Neural progenitor cell (in vitro differentiated cells): Measurements from ENCODE around the gene RANBP1. TPM values are rescaled to one million over a fixed set of nuclear protein-coding genes. Genes with fewer than 3 reads are reported as not detected.
A peak's percentile ranks its signal among the peaks of the same experiment; 100 is the strongest.

Experiments used
- DNase-seq: peaks from one replicate; pipeline ENCODE4 v3.0.0-alpha.2; 2016; ENCODE audit warnings: low spot score
- H2AFZ ChIP-seq: fragments of 200-600 bp; sonication (generic); replicated peaks from 2 replicates; pipeline ENCODE4 v1.6.1; 2016; ENCODE audit warnings: antibody characterized with exemption
- H3F3A ChIP-seq: fragments of 200-600 bp; sonication (generic); 2 replicates; pipeline ENCODE4 v1.6.1; 2016; ENCODE audit warnings: antibody characterized with exemption, low read depth
- H3K27ac ChIP-seq: fragments of 200-600 bp; sonication (generic); 2 replicates; pipeline ENCODE4 v1.5.1; 2016; ENCODE audit warnings: mild to moderate bottlenecking
- H3K27me3 ChIP-seq: fragments of 200-600 bp; sonication (generic); 2 replicates; pipeline ENCODE4 v1.6.1; 2016; ENCODE audit warnings: mild to moderate bottlenecking, moderate library complexity
- H3K36me3 ChIP-seq: fragments of 200-600 bp; sonication (generic); 2 replicates; pipeline ENCODE4 v1.5.1; 2016
- H3K4me1 ChIP-seq: fragments of 200-600 bp; sonication (generic); 2 replicates; pipeline ENCODE4 v1.6.1; 2016; ENCODE audit warnings: mixed run types
- H3K4me2 ChIP-seq: fragments of 200-600 bp; sonication (generic); 2 replicates; pipeline ENCODE4 v1.6.1; 2016
- H3K4me3 ChIP-seq: fragments of 200-600 bp; sonication (generic); 2 replicates; pipeline ENCODE4 v1.5.1; 2016
- H3K79me2 ChIP-seq: fragments of 200-600 bp; sonication (generic); 2 replicates; pipeline ENCODE4 v1.6.1; 2016; ENCODE audit warnings: low read depth
- H3K9ac ChIP-seq: fragments of 200-600 bp; sonication (generic); 2 replicates; pipeline ENCODE4 v1.6.1; 2016
- H3K9me3 ChIP-seq: fragments of 200-600 bp; sonication (generic); 2 replicates; pipeline ENCODE4 v1.5.1; 2016; ENCODE audit warnings: low read depth
- H4K20me1 ChIP-seq: fragments of 200-600 bp; sonication (generic); 2 replicates; pipeline ENCODE4 v1.6.1; 2016; ENCODE audit warnings: low read depth
- H3K27ac Mint-ChIP-seq: 3 replicates; pipeline ENCODE4 v1.8.0; 2021; ENCODE audit warnings: mixed read lengths
- H3K27me3 Mint-ChIP-seq: 2 replicates; pipeline ENCODE4 v1.8.0; 2022; ENCODE audit warnings: low read depth, mild to moderate bottlenecking, inconsistent platforms, moderate library complexity, mixed read lengths; ENCODE audit not compliant: insufficient read depth
- H3K36me3 Mint-ChIP-seq: 3 replicates; pipeline ENCODE4 v1.8.0; 2021; ENCODE audit warnings: mixed read lengths
- H3K4me1 Mint-ChIP-seq: 3 replicates; pipeline ENCODE4 v1.8.0; 2021; ENCODE audit warnings: mixed read lengths
- H3K4me3 Mint-ChIP-seq: 3 replicates; pipeline ENCODE4 v1.8.0; 2021; ENCODE audit warnings: mild to moderate bottlenecking, moderate library complexity, mixed read lengths
- H3K9me3 Mint-ChIP-seq: 3 replicates; pipeline ENCODE4 v1.8.0; 2020; ENCODE audit warnings: mixed read lengths
- EZH2 ChIP-seq: fragments of 200-600 bp; sonication (generic); IDR thresholded peaks from 2 replicates; pipeline ENCODE4 v1.6.1; 2017; ENCODE audit warnings: antibody characterized with exemption, mild to moderate bottlenecking, moderate library complexity
- EZH2phosphoT487 ChIP-seq: fragments of 200-600 bp; sonication (generic); IDR thresholded peaks from 2 replicates; pipeline ENCODE4 v1.6.1; 2017; ENCODE audit warnings: antibody characterized with exemption
- total RNA-seq: library from RNA; depleted of rRNA; stranded (reverse); fragments of >200 nt; gene quantifications from 2 replicates; pipeline ENCODE4 v1.2.3, GENCODE V29; 2015; ENCODE audit warnings: low replicate concordance
- TF ChIP-seq, protein P1 (sequence below): fragments of 200-600 bp; sonication (generic); IDR thresholded peaks from 2 replicates; pipeline ENCODE4 v1.5.1; 2017; ENCODE audit warnings: antibody characterized with exemption, mild to moderate bottlenecking

RANBP1 gene
- total RNA-seq, 1 donor from 2014 or later = 918 TPM

DNA sequence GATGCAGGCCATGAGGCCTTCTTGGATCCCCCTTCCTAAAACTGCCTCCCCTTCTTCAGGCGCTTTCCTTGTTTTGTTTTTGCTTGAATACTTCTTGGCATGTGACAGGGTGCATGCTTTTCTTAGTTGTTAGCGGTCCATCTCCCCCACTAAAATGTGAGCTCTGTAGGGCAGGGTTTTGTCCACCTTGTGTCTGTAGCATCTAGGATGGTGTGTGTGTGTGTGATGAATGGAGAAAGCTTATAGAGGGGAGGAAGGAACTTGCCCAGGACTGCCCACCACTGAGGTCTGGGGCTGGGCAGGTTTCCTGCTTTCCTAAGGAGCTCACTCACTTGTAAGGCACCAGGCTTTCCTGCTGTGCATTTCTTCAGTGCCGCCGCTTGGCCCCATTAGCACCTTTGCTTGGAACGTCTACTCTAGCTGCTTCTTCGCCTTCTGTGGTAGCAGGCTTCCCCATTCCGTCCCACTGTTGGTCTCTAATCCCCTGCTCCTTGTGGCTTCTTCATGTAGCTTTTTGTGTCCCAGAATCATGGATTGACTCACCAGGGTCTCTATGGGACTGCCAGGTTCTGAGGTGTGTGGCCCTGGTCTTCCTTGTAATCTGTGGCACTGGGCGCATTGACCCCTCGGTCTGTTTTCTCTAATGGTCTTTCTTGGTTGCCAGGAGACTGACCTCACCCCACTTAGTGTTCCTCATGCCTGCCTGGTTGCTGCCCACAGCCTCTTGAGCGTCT lies 32.6 kb upstream of the RANBP1 start:
- H3K9me3 Mint-ChIP-seq = no peaks in the 10 kb centered on the region
- Histone ChIP-seq H3K36me3 (no peaks in the 10 kb centered on the region), H3K27me3 (no peaks in the 10 kb centered on the region), H3K9me3 (no peaks in the 10 kb centered on the region), H3K9ac (peak overlapping the region; percentile 34), H3F3A (peaks cover 56% of the 10 kb centered on the region), H2AFZ (no peak overlapping the region), H3K27ac (peak overlapping the region; percentile 72), H4K20me1 (peaks cover 74% of the 10 kb centered on the region), H3K4me3 (no peak overlapping the region), H3K4me1 (peaks cover 31% of the 10 kb centered on the region), H3K4me2 (peak overlapping the region; percentile 95), H3K79me2 (peaks cover 81% of the 10 kb centered on the region)
- H3K27me3 Mint-ChIP-seq = no peaks in the 10 kb centered on the region
- H3K27ac Mint-ChIP-seq = peak overlapping the region; percentile 55
- peaks cover 26% of the 10 kb centered on the region for H3K36me3 Mint-ChIP-seq
- TF ChIP-seq, protein P1, sequence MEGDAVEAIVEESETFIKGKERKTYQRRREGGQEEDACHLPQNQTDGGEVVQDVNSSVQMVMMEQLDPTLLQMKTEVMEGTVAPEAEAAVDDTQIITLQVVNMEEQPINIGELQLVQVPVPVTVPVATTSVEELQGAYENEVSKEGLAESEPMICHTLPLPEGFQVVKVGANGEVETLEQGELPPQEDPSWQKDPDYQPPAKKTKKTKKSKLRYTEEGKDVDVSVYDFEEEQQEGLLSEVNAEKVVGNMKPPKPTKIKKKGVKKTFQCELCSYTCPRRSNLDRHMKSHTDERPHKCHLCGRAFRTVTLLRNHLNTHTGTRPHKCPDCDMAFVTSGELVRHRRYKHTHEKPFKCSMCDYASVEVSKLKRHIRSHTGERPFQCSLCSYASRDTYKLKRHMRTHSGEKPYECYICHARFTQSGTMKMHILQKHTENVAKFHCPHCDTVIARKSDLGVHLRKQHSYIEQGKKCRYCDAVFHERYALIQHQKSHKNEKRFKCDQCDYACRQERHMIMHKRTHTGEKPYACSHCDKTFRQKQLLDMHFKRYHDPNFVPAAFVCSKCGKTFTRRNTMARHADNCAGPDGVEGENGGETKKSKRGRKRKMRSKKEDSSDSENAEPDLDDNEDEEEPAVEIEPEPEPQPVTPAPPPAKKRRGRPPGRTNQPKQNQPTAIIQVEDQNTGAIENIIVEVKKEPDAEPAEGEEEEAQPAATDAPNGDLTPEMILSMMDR = no peak
- no peak for TF ChIP-seq EZH2phosphoT487
- TF ChIP-seq EZH2 = no peak
- peak overlapping the region; percentile 58 for H3K4me3 Mint-ChIP-seq
- peaks cover 48% of the 10 kb centered on the region for H3K4me1 Mint-ChIP-seq
- no peak for DNase-seq

DNA sequence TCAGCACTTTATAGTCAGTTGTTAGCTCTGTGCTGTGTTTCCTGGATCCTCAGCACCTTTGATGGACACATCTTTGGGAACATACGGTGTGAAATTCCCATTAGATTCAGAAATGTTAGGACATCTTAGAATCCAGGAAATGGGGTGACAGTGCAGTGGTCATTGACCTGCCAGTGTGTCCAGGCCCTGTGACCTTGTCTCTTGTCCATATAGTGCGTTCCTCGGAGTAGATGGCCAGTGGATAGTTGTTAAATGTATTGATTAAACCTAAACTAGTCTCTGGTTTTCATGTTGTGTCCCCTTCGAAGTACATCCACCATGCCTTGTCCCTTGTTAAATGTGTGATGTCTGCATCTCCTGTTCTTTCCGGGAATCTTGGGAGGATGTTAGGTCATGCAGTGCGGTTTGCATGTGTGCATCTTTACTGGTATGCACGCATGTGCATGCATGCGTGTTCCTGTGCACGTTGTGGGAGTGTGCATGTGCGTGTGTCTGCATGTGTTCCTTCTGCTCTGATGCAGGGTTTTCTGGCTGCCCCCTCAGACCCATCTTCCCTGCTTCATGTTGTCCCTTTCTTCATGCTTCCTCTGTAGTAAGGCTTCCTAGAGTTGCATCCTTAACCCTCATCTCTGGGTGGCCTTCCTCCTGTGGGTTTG lies 31.9 kb upstream of the RANBP1 start:
- Histone ChIP-seq H3K4me1 (peaks cover 31% of the 10 kb centered on the region), H3K27ac (peak overlapping the region; percentile 52), H3K9ac (no peak overlapping the region), H3K9me3 (no peaks in the 10 kb centered on the region), H3F3A (peaks cover 51% of the 10 kb centered on the region), H3K36me3 (no peaks in the 10 kb centered on the region), H2AFZ (no peak overlapping the region), H4K20me1 (peaks cover 81% of the 10 kb centered on the region), H3K27me3 (no peaks in the 10 kb centered on the region), H3K4me2 (peak overlapping the region; percentile 95), H3K4me3 (no peak overlapping the region), H3K79me2 (peaks cover 88% of the 10 kb centered on the region)
- Mint-ChIP-seq H3K27ac (peak overlapping the region; percentile 55), H3K27me3 (no peaks in the 10 kb centered on the region), H3K4me1 (peaks cover 48% of the 10 kb centered on the region), H3K4me3 (peak overlapping the region; percentile 58), H3K9me3 (no peaks in the 10 kb centered on the region), H3K36me3 (peaks cover 30% of the 10 kb centered on the region)
- TF ChIP-seq, protein P1 = no peak
- TF ChIP-seq EZH2phosphoT487 = no peak
- no peak for TF ChIP-seq EZH2
- no peak for DNase-seq

DNA sequence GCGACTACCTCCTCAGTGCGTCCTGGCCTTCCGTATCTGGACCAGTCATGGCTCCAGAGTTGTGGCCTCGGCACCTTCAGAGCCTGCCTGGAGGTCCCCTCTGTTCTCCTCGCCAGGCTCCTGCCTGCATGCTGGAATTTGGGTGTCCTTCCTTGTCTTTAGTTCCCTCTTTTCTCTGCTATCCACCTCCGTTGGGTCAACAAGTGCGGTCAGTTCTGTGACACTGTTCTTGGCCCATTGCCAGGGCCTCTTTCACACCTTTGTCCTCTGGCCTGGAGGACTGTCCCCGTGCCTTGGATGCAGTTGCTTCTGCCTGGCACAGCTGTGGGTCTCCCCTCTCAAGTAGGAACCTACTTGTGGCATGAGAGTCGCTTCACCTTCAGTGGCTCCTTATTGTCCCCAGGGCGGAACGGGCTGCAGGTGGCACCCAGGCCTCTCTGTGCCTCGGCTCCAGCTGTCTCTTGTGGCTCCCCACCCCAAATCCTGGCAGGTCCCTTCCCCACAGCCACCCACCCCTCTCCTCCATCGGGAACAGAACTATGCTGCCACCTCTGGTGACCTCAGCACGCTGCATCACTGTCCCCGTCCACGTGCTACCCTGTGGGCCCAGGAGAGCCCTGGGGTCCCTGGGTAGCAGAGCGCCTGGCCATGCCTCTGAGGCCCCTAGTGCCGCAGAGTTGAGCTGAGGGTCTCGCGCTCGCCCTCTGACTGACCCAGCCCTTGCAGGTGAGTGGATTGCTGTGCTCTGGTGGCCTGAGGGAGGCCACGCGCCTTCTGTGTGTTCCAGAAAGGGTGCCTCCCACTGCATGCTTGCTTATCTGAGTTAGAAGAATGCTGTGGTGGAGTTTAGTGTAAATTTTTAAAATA lies 31.1 kb upstream of the RANBP1 start:
- no peaks in the 10 kb centered on the region for H3K27me3 ChIP-seq
- peaks cover 95% of the 10 kb centered on the region for H3K79me2 ChIP-seq
- H3K4me1 ChIP-seq = peaks cover 27% of the 10 kb centered on the region
- no peak overlapping the region for H3K4me3 Mint-ChIP-seq
- H3K9me3 Mint-ChIP-seq = no peaks in the 10 kb centered on the region
- H3K4me1 Mint-ChIP-seq = peaks cover 44% of the 10 kb centered on the region
- H3K4me3 ChIP-seq = no peak overlapping the region
- H3K36me3 Mint-ChIP-seq = peaks cover 37% of the 10 kb centered on the region
- no peaks in the 10 kb centered on the region for H3K27me3 Mint-ChIP-seq
- H3F3A ChIP-seq = peaks cover 43% of the 10 kb centered on the region
- no peak overlapping the region for H3K9ac ChIP-seq
- H3K27ac Mint-ChIP-seq = peak overlapping the region; percentile 50
- TF ChIP-seq EZH2phosphoT487 = no peak
- TF ChIP-seq, protein P1 = peak; percentile 67
- no peaks in the 10 kb centered on the region for H3K9me3 ChIP-seq
- no peaks in the 10 kb centered on the region for H3K36me3 ChIP-seq
- peak overlapping the region; percentile 52 for H3K27ac ChIP-seq
- DNase-seq = peak; percentile 79
- no peak overlapping the region for H2AFZ ChIP-seq
- peak overlapping the region; percentile 28 for H3K4me2 ChIP-seq
- H4K20me1 ChIP-seq = peaks cover 89% of the 10 kb centered on the region
